Stimulated activated CD8-positive, alpha-beta memory T cell treated with anti-CD3 and anti-CD28 coated beads, Interleukin-15, amount 100 ng/mL, for 24 hours (primary cell): Measurements from ENCODE around the gene TAF1C.
"Not testable (repeated sequence)": the region's sequence is repeated elsewhere in the genome, so short reads cannot be mapped to it uniquely, and the experiment has no call there.

Source experiments
- DNase-seq: peaks from one replicate; pipeline ENCODE4 v3.0.0-alpha.2; 2020; ENCODE audit warnings: low read depth

Gene TAF1C

DNA sequence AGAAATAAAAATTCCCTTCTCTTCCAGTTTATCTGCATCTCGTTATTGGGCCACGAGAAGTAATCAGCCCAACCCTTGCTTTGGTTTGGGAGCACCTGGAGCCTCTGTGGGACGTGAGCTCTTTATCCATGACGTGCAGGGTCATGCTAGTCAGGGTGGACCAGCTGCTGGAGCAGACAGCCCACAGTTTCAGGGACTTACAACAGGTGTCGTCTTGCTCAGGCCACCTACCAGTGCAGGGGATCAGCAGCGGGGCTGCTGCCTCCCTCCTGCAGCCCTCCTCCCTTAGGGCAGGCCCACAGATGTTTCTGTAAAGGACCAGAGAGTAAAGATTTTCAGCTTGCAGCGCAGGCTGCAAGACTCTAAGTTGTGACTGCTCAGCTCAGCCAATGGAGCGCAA is 21.0 kb upstream of the TAF1C start:
- no peak for DNase-seq

DNA sequence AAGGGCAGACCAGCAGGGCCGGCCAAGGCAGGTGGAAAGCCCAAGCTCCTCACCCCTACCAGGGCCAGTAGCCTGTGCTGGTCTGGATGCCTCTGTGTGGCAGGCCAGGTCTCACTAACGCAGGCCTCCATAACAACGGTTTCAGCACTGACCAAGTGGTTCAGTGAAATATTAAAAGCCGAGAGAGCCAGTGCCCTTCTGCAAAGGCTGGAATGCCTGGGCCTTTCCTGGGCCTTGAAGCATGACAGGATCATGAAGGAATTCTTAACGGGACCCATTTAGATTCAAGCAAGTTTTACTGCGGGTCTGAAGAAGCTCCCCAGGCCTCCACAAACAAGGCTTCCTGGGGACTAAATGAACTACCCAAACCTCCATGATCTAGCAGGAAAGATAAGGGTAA is 20.4 kb upstream of the TAF1C start:
- no peak for DNase-seq

DNA sequence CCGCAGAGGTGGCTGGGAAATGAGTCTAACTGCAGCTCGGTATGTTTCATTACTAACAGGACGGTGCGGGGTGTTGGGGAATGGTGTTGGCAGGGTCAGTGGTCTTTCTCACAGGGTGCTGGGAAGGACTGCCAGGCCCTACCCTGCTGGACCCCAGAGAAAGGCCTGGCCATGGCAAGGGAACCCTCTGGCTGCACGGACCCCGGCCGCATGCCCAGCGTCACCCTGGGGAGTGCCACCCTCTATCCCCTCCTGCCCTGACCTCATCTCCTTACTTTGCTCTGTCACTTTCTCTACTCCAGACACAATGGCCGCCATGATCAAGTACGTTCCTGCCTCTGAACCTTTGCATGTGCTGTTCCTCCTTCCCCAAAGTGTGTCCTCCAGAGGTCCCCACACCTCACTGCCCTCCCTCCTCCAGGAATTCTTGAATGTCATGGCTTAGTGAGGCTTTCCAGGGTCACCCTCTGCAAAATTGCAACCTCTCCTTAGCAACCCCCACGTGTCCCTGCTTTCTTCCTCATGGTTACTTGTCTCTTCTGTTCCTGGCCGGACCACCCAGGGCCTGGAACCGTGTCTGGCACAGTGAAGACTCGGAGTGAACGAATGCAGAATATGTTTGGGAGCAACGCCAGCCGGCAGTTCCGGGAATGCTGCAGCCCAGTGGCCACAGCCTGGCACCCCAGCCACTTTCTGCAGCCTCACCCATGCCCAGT is 19.3 kb upstream of the TAF1C start:
- no peak for DNase-seq

DNA sequence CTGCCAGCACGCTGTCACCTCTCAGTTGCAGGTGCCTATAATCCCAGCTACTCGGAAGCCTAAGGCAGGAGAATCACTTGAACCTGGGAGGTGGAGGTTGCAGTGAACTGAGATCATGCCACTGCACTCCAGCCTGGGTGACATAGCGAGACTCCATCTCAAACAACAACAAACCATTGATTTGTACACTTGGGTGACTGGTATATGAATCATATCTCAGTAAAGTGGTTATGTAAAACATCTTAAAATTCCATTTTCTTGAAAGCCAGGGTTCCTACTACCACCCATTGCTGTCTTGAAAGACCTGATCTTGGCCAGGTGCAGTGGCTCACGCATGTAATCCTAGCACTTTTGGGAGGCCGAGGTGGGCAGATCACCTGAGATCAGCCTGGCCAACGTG is 18.3 kb upstream of the TAF1C start:
- DNase-seq = not testable (repeated sequence)

DNA sequence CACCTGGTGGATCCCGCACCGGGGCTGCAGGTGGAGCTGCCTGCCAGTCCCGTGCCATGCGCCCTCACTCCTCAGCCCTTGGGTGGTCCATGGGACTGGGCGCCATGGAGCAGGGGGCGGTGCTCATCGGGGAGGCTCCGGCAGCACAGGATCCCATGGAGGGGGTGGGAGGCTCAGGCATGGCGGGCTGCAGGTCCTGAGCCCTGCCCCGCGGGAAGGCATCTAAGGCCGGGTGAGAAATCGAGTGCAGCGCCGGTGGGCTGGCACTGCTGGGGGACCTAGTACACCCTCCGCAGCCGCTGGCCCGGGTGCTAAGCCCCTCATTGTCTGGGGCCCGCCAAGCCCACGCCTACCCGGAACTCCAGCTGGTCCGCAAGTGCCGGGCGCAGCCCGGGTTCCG is 17.7 kb upstream of the TAF1C start:
- not testable (repeated sequence) for DNase-seq

DNA sequence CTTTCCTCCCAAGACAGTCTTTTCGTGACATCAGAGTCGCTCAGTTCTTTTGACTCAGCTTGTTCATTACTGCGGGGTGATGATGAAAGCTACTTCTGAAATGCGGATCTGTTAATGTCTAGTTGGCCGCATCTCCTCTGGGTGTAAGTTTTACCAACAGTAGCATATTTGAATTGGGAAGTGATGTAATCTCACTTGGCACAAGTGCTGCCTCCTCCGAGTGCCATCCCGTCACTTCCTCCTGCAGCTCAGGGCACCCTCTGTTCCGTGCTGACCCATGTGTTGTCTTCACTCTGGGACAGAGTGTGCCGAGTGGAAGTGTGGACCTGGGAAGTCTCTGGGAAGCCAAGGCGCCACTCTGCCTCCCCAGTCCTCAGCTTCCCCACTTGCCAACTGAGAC is 13.0 kb upstream of the TAF1C start:
- DNase-seq = no peak

DNA sequence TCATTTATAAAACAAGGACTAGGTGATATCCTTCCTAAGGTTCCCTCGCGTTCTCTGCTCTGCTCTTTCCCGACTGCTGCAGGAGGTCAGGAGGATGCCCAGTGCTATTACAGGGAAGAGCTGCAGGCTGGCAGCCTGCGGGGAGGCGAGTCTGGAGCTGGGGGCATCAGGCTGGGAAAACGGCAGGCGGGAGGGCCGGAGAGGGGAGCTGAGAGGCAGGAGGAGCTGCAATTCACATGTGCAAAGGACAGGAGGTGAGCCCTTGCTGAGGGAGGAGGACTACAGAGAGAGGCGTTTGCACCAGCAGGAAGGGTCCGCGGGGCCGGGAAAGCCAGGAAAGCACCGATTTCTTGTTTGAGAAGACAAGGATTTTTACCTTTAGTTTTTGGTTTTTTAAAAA is 12.2 kb upstream of the TAF1C start:
- DNase-seq = no peak

DNA sequence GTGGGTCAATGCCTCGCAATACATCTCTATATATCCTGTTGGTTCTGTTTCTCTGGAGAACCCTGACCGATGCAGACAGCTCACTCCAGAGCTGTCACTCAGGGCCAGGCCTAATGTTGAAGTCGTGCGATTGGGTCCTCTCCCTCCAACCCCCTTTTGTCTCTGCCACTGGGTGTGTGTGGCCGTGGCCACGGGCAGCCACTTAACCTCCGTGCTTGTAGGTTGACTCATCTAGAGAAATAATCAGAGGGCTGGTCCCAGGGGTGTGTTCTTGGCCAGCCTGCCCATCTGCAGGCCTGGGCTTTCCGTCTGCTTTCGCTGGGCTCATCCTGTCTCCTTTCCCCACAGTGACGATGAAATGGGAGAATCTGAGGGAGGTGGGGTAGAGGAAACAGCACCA is 11.5 kb upstream of the TAF1C start:
- no peak for DNase-seq

DNA sequence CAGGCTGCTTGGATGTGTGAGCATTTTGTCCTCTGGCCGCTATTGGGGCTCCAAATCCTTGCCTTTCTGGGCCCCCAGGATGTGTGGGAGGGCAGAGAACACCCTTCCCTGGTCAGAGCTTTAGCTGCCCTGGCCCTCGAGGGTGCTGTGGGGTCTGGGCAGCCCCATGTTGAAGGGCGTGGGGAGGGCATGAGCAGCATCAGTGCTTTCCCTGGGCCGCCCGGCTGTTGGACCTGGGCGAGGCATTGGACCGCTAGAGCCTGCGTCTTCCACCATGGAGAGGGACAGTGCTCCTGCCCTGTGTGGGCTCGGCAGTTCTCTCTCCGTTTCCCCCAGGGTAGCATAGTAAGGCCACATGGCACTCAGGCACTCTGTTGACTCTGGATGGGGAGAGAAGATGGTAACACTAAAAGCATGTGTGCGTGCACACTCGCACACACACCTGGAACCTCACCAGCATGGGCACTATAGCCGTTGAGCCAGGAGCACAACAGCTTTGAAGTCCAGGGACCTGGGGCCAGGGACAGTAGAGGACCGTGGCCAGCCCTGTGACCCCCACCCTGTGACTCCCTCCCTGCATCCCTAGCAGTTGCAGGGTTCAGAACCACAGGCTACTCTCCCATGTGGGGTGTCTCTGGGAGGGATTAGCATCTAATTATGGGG is 10.7 kb upstream of the TAF1C start:
- DNase-seq = no peak

DNA sequence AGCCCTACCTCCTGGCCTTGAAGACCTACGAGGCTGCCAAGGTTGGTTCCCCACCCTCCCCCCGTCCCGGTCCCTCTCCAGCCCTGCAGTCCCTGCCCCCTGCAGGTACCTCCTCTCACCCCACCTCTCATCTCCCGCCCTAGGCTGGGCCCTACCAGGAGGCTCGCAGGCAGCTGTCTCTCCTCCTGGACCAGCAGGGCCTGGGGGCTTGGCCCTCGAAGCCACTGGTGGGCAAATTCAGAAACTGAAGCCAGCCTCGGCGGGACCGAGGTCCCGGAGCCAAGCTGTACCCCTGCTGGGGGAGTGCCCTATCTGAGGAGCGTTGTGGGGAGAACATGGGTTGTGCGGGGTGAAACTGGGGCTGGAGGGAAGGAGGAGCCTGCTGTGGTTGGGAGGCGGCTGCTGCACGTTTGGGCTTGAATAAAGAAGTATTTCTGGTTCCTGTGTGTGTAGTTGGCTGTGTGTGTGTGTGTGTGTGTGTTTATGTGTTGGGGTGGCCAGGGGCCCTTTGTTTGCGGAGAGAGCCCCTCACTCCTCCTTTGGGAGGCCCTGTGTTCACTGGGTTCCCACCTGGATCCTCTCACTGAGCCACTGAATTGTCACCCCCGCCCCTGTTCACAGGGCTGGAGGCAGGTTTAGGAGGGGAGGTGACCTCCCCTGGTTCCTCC is 10.0 kb upstream of the TAF1C start:
- no peak for DNase-seq

DNA sequence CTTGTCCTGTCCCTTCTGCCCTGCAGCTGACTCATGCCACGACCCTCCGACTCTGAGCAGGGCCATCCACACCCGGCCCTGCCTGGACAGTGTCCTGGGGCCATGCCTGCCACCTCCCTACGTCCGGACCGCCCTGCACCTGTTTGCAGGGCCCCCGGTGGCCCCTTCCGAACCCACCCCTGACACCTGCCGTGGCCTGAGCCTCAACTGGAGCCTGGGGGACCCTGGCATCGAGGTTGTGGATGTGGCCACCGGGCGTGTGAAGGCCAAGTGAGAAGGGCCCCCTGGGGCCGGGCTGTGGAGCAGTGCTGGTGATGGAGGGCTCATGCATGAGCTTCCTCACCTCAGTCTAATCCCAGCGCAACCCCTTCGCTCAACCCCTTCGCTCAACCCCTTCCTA is 9.2 kb upstream of the TAF1C start:
- no peak for DNase-seq

DNA sequence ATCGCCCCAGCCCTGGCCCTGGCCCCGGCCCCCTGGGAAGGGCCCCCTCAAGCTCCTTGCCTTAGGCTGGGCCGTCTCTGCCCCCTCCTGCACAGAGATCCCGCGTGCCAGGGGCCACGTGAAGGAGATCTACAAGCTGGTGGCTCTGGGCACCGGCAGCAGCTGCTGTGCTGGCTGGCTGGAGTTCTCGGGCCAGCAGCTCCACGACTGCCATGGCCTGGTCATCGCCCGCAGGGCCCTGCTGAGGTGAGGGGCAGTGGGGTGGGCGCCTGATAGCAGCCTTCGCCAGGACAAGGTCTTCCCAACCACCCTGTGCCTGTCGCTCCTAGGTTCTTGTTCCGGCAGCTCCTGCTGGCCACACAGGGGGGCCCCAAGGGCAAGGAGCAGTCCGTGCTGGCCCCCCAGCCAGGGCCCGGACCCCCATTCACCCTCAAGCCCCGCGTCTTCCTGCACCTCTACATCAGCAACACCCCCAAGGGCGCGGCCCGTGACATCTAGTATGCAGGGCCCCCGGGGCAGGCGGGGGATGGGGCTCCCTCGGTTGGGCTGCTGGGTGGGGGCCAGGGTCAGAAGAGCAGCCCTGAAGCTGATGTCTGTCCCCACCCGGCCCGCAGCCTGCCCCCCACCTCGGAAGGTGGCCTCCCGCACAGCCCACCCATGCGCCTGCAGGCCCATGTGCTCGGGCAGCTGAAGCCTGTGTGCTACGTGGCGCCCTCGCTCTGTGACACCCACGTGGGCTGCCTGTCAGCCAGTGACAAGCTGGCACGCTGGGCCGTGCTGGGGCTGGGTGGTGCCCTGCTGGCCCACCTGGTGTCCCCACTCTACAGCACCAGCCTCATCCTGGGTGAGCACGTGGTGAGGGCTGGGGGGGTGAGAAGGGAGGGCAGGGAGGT is 8.6 kb upstream of the TAF1C start:
- DNase-seq = no peak

DNA sequence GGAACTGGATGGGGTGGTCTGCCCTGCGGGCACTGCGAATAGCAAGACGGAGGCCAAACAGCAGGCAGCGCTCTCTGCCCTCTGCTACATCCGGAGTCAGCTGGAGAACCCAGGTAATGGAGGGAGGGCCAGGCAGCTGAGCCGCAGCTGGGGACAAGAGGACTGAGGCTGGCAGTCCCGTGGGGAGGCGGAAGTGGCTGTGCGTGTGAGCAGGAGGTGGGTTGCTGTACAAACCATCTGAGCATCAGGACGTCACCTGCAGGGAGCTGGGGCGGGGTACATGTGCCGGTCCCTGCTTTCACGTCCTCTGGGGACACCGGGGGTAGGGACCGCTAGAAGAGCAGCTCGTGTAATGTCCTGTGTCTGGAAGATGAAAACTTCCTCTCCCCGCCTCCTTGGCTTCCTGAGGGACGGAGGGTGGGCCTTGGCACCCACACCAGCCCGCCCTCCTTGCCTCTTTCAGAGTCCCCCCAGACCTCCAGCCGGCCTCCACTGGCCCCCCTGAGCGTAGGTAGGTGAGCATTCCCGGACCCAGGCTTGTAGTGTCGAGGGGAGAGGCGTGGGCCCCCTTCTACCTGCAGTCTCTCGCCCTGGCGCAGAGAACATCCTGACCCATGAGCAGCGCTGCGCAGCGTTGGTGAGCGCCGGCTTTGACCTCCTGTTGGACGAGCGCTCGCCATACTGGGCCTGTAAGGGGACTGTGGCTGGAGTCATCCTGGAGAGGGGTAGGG is 7.8 kb upstream of the TAF1C start:
- DNase-seq = no peak

DNA sequence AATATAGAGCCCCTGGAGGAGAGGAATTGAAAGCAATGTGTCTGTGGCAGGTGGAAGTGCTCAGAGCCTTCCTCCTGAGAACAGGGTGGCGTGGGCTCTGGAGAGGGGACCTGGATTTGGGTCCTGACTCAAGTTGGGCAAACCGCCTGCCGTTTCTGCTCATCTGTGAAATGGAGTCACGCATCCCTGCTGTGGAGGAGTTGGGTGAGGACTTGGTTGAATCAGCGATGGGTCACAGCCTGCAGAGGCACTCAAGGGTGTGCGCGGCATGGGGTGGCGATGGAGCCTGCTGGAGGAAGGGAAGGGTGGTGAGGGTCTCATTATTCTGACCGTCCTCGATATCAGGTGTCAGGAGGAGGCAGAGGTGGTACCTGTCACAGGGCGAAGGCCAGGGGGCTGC is 7.2 kb upstream of the TAF1C start:
- no peak for DNase-seq

DNA sequence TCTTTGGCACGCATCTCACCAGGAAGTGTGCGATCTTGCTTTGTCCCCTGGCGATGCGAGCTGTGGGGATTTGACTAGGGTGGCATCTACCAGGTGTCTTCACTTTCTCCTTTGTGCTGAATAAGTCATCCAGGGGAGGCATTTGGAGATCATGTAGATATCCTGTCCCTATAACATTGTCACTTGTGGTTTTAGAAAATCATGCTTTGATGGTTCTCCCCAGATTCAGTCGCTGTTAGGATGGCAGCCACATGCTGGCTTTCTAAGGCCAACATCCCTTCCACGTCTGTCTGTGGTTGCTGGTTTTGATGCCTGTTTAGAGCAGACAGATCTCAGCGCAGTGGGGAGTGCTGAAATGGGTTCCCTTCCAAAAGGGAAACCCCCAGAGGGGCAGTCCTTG is 6.6 kb upstream of the TAF1C start:
- DNase-seq = no peak

DNA sequence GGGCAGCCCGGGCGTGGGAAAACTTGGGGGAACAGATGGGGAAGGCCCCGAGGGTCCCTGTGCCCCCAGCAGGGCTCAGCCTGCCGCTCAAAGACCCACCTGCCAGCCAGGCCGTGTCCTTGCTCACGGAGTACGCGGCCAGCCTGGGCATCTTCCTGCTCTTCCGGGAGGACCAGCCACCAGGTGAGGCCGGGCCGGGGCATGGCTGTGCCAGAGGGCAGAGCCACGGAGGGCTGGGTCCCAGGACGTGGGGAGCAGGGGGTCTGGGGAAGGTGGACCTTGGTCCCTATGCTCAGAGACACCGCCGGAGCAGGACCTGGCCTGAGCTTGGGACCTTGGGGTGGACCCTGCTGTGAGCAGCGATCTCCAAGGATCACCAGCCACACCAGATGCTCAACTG is 4.6 kb upstream of the TAF1C start:
- DNase-seq = no peak

DNA sequence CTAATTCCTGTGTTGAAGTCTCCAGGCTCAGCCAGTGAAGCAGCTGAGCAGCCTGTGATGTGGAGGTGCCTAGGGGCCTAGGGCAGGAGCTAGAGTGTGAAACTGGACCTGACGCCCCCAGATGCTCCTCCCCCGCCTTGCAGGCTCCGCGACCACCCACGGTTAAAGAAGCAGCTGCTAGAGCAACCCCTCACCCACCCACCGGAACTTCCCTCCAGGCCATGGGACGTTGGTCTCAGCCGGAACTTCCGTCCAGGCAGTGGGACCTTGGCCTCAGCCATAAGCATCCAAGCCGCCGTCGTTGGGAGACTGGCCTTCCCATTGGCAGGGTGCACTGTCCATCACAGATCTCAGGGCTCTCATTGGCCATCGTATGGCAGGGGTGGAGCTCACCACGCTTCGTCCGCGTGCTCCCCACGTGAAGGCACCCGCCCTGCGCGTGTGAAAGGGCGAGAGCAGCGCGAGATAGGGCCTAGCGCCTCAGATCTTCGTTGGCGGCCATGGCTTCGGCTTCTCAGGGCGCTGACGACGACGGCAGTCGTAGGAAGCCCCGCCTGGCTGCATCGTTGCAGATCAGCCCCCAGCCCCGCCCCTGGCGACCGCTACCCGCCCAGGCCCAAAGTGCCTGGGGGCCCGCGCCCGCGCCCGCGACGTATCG is 4.0 kb upstream of the TAF1C start, which contains the start of gene ADAD2:
Gene ADAD2 (plus strand): TSS at position 427 of the 658 bp plus-strand sequence. CDS start 74 bp downstream, at position 501.
- DNase-seq = no peak

DNA sequence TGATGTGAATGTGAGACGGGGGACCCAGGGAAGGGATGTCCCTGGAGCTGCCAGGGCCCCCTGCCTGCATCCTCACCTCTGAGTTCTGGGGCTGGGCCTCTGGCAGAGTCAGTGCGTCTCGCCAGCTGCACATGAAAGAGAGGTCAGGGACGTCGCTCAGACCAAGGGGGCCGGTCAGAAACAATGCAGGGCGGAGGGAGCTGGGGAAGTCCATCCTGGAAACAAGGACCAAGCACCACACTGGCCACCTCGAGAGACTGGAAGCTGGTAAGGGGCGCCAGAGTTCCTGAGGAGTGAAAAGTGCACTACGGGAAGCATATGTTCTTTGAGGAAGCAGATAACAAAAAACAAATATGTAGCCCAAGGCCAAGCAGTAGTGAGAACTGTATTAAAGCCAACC is 2.1 kb downstream of the TAF1C start:
- DNase-seq = no peak

DNA sequence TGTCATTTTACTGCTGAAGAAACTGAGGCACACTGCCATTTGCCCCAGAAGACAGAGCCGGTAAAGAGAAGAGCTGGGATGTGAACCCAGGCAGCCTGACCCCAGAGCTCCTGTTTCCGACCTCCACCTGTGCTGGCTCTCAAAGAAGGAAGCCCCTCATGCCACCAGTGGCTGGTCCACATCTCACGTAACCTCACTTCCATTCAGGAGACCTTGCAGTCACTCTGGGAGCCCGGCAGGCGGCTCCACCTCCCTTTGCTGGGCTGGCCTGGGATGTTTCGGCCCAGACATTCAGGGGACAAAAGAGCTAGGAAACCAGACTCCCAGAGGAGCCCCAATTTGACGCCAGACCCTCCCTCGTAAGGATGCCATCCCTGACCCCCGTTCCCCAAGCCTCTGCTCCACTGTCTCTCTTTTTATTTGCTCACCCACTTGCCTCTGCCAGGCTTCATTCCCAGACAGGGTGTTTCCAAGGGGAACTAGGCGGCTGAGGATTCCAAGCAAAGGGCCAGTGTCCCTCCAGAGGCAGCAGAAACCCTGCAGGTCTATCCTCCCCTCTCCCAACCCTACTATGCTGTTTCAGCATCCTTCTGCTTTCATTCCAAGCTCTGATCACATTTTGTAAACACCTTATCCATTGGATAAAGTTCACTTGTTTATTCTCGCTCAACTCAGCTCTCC is 2.8 kb downstream of the TAF1C start:
- no peak for DNase-seq

DNA sequence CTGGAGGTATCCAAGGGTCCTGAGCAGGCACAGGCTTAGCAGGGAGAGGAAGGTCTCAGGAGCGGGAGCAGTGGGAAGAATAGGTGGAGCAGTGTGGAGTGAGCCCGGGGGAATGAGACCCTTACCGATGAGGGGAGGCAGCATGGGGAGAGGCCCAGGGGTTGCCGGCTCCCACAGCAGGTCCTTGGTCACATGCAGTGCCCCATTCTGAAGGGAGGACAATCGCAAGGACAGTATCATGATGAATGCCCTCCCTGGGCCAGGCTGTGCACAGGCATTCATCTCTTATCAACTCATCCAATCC is 3.3 kb downstream of the TAF1C start:
- no peak for DNase-seq
